ENCODE data around the gene TMEM140. TPM values are rescaled to one million over a fixed set of nuclear protein-coding genes. Genes with fewer than 3 reads are reported as not detected.

The TMEM140 gene
- total RNA-seq, 2 donors from 2014 or later, result 4.0 to 9.6 TPM

DNA sequence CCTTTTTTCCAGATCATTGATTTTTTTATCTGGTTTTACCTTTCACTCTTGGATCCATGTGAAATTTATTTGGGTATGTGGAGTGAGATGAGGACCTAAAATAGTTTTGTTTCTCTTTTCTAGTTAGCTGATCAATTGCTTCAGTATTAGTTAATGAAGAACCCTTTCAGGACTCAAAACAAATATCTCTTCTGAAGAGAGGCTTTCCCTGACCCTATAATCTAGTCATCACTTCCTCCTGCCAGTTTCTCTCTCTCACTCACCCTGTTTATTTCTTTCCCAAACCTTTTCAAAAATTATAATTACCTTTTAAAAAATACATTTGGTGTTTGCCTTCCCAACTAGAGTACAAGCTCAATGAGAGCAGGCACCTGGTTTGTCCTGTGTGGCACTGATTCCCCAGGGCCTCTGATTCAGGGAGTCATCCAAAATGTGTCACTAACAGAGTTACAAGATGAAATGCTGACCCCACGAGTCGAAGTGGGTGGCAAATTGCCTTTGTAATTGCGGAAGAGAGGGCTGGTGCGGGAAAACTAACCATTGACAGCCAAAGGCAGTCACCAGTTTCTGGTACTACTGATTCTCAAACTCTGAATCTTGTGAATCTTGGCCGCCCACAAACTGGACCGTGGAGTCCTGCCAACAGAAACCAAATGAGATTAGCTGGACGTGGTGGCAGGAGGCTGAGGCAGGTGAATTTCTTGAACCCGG lies 2.4 kb downstream of the TMEM140 start:
- H3K4me3 ChIP-seq, result no peak overlapping the region
- H3K36me3 ChIP-seq (replicated peaks in 1 of 2; ENCODE audit: insufficient read depth in 1 of 2, low read depth in 2 of 2), result no peaks in the 10 kb centered on the region
- intact Hi-C loops (cut with DNase I), result no loop called here
- 35 to 48% methylated on average over 8 of the region's 8 CpGs for WGBS, 2 donors
- peaks cover 37% of the 10 kb centered on the region for H3K4me1 ChIP-seq
- DNase-seq (peak in 1 of 4 donors; percentile 17), ATAC-seq (no peak)
- H3K27ac ChIP-seq, result peak overlapping the region in 3 of 4 donors; percentile 4 to 90 (median 34)
- no peaks in the 10 kb centered on the region for H3K9me3 ChIP-seq
- no peaks in the 10 kb centered on the region for H3K27me3 ChIP-seq
- TF ChIP-seq POLR2A (IDR thresholded peaks at IDR 0.05) (no peak), CTCF (IDR thresholded peaks at IDR 0.05) (no peak)

DNA sequence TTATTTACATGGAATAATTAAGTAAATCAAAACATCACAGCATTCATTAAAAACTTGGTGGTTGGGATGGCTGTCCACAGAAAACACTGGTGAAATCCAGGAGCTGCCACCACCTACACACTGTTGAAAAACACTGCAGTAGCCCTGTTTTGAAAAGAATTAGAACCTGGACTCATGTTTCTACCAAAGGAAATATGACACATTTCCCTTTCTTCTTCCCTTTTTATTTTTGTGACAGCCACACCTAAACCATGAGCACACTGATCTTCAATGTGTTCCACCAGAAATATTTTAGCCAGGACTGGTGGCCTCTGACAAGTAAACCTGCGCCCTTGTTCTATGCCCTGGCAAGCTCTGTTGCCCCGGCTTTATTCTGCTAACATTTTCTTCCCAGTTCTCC lies 3.3 kb downstream of the TMEM140 start:
- H3K36me3 ChIP-seq (replicated peaks in 1 of 2; ENCODE audit: insufficient read depth in 1 of 2, low read depth in 2 of 2), result no peaks in the 10 kb centered on the region
- H3K27me3 ChIP-seq, result no peaks in the 10 kb centered on the region
- H3K27ac ChIP-seq, result peak overlapping the region in 1 of 4 donors; percentile 90
- ATAC-seq (no peak), DNase-seq (no peak)
- WGBS, 2 donors, result 81 to 96% methylated on average over 2 of the region's 2 CpGs
- intact Hi-C loops (cut with DNase I), result no loop called here
- TF ChIP-seq CTCF (IDR thresholded peaks at IDR 0.05) (no peak), POLR2A (IDR thresholded peaks at IDR 0.05) (no peak)
- H3K4me1 ChIP-seq, result peaks cover 37% of the 10 kb centered on the region
- H3K4me3 ChIP-seq, result no peak overlapping the region
- H3K9me3 ChIP-seq, result no peaks in the 10 kb centered on the region

DNA sequence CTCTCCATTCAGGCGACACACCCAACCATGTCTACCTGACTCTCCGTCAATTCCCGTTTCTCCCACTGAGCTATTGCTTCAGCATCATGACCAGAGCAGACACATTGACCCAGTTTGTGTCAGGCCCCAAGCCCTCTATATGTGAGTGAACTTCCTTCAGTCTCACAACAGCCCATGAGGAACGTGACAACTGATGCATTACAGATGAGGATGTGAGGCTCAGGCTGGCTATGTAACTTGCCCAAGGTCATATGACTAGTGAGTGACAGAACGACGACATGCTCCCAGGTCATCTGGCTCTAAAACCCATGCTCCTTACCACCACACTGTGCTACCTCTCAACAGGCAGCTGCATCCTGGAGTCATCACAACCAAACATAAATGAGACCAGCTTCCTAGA lies 3.7 kb downstream of the TMEM140 start:
- ATAC-seq (no peak), DNase-seq (peak in 1 of 4 donors; percentile 52)
- intact Hi-C loops (cut with DNase I), result no loop called here
- Histone ChIP-seq H3K4me1 (peaks cover 37% of the 10 kb centered on the region), H3K4me3 (no peak overlapping the region), H3K27me3 (no peaks in the 10 kb centered on the region), H3K9me3 (no peaks in the 10 kb centered on the region), H3K27ac (peak overlapping the region in 1 of 4 donors; percentile 90), H3K36me3 (replicated peaks in 1 of 2; ENCODE audit: insufficient read depth in 1 of 2, low read depth in 2 of 2) (no peaks in the 10 kb centered on the region)
- TF ChIP-seq POLR2A (IDR thresholded peaks at IDR 0.05), result peak in 1 of 3 donors; percentile 27
- no peak for TF ChIP-seq CTCF (IDR thresholded peaks at IDR 0.05)
- WGBS, 2 donors, result 71 to 82% methylated on average over 6 of the region's 6 CpGs

DNA sequence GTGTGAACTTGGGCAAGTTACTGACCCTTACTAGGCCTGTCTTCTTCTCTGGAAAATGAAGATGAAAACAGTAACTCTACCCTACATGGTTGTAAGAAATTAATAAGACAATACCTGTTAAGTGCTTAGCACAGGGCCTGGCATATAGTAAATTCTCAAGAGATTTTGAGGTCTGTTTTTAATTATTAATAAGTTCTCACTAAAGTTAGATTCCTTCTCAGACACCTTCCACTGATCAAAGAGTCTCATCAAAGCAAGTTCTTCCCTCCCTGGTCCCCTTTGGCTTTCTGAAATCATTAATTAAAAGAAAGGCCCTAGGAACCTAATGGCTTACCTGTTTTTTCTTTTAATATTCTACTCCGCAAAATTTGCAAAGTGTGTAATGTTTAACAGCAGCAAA lies 4.6 kb downstream of the TMEM140 start:
- WGBS, 2 donors, result 72 to 77% methylated on average over 1 of the region's 1 CpG
- no peak for TF ChIP-seq POLR2A (IDR thresholded peaks at IDR 0.05)
- no peak for TF ChIP-seq CTCF (IDR thresholded peaks at IDR 0.05)
- Histone ChIP-seq H3K4me3 (no peak overlapping the region), H3K27ac (no peak overlapping the region), H3K4me1 (peaks cover 31% of the 10 kb centered on the region), H3K9me3 (no peaks in the 10 kb centered on the region), H3K27me3 (no peaks in the 10 kb centered on the region), H3K36me3 (replicated peaks in 1 of 2; ENCODE audit: insufficient read depth in 1 of 2, low read depth in 2 of 2) (no peaks in the 10 kb centered on the region)
- intact Hi-C loops (cut with DNase I), result no loop called here
- DNase-seq, result no peak
- no peak for ATAC-seq

DNA sequence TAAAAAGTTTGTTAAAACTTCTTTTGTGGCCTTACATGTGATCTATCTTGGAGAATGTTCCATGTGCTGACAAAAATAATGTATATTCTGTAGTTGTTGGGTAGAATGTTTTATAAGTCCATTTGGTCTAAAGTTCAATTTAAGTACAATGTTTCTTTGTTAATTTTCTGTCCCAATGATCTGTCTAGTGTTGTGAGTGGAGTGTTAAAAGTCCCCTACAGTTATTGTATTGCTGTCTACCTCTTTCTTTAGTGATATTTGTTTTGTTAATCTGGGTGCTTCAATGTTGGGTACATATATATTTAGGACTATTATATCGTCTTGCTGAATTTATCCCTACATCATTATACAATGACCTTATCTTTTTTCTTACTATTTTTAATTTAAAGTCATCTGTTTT lies 6.9 kb downstream of the TMEM140 start:
- no peak for DNase-seq
- no peak for ATAC-seq
- intact Hi-C loops (cut with DNase I), result no loop called here
- Histone ChIP-seq H3K9me3 (no peaks in the 10 kb centered on the region), H3K36me3 (replicated peaks in 1 of 2; ENCODE audit: insufficient read depth in 1 of 2, low read depth in 2 of 2) (no peaks in the 10 kb centered on the region), H3K27me3 (no peaks in the 10 kb centered on the region), H3K27ac (no peak overlapping the region), H3K4me3 (no peak overlapping the region), H3K4me1 (peaks cover 16% of the 10 kb centered on the region)
- 83 to 85% methylated on average over 1 of the region's 1 CpG for WGBS, 2 donors
- TF ChIP-seq CTCF (IDR thresholded peaks at IDR 0.05) (no peak), POLR2A (IDR thresholded peaks at IDR 0.05) (no peak)
